ENCODE measurements around the gene C9orf50.

DNA sequence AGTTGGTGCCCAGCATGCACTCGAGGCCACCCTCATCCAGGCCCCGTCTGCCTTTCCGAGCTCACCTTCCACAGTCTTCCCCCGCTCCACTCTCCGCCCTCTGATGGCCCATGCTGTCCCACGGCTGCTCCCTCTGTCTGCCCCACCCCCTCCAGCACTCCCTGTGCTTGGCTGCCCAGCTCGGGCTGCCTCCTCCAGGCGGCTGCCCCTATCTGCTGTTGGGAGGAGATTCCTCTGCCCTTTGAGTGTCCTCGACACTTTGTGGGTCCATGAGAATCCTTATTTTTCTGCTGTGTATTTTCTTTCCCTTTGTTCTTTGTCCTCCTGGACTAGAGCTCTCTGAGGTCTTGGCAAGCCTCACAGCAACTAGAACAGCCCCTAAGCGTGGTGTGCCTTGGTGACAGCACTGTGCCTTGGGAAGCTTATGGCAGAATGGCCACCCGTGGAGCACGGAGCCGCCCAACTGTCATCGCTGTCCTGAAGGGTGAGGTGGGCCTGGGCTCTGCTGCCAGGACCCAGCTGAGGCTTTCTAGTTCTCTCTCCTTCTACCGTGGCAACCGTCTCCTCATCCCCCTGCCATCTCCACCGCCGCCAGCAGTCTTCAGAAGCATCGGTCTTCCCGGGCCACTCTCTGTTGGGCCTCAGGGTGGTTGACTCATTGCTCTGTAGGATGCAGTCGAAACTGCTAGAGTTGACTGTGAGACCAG is 10.2 kb upstream of the C9orf50 start:
- no peak for TF ChIP-seq EZH2 (IDR thresholded peaks at IDR 0.05; ENCODE audit: borderline replicate concordance, low read depth, low read length, severe bottlenecking)
- TF ChIP-seq, protein P1, sequence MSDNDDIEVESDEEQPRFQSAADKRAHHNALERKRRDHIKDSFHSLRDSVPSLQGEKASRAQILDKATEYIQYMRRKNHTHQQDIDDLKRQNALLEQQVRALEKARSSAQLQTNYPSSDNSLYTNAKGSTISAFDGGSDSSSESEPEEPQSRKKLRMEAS (IDR thresholded peaks at IDR 0.05; ENCODE audit: insufficient read depth, insufficient read length) = no peak
- no peak for TF ChIP-seq POLR2AphosphoS5 (IDR thresholded peaks at IDR 0.05; ENCODE audit: insufficient read depth, low read depth, low read length)
- TF ChIP-seq POLR2A (IDR thresholded peaks at IDR 0.05; ENCODE audit: low read depth, low read length) = no peak
